Activated naive CD8-positive, alpha-beta T cell (primary cell): ENCODE measurements around the gene TNNI3K.

Experiments used
- H3K27ac Mint-ChIP-seq: one replicate; pipeline ENCODE4 v1.8.0; 2021; ENCODE audit warnings: mixed read lengths
- H3K27me3 Mint-ChIP-seq: one replicate; pipeline ENCODE4 v1.8.0; 2021; ENCODE audit warnings: mixed read lengths
- H3K36me3 Mint-ChIP-seq: one replicate; pipeline ENCODE4 v1.8.0; 2021; ENCODE audit warnings: mixed read lengths
- H3K4me1 Mint-ChIP-seq: one replicate; pipeline ENCODE4 v1.8.0; 2021; ENCODE audit warnings: low read depth, mixed read lengths
- H3K4me3 Mint-ChIP-seq: one replicate; pipeline ENCODE4 v1.8.0; 2021; ENCODE audit warnings: mild to moderate bottlenecking, mixed read lengths
- H3K9me3 Mint-ChIP-seq: one replicate; pipeline ENCODE4 v1.8.0; 2021; ENCODE audit warnings: low read depth, mixed read lengths

The TNNI3K gene

GRCh38 chr1:74427681-74428080 is 192.5 kb downstream of the TNNI3K start:
- H3K9me3 Mint-ChIP-seq = no peaks in the 10 kb centered on the region
- H3K27ac Mint-ChIP-seq = no peak overlapping the region
- H3K4me3 Mint-ChIP-seq = no peak overlapping the region
- no peaks in the 10 kb centered on the region for H3K36me3 Mint-ChIP-seq
- H3K27me3 Mint-ChIP-seq = peaks cover 6% of the 10 kb centered on the region
- no peaks in the 10 kb centered on the region for H3K4me1 Mint-ChIP-seq

- Mint-ChIP-seq H3K27ac (no peak overlapping the region), H3K9me3 (no peaks in the 10 kb centered on the region), H3K36me3 (no peaks in the 10 kb centered on the region), H3K27me3 (peaks cover 2% of the 10 kb centered on the region), H3K4me3 (no peak overlapping the region), H3K4me1 (no peaks in the 10 kb centered on the region)
These were observed 194.4 kb downstream of the TNNI3K start for GRCh38 chr1:74429580-74429979.

DNA sequence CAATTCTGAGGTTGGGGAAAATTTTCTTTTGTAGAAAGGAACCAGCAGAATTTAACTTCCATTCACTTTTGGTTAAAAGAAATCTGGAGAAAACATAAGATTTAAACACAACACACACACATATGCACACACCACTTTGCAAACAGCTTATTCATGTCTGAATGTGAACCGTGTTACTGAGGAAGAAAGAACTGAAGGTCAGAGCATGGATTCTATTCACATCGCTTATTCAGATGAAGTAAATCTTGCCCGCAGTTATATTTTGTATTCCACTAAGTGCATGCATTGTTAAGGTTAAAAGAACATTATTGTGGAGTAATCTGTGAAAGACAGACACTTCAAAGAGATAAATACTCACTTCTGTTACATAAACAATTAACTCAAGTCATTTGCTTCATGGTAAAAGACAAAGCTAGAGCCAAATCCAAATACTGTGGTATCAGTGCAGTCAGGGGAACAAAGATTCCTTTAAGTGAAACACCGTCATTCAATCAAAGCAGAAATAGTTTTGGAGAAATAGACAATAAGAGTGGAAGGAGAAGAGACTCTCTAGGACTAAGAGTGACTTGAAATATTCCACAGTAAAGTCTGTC is 195.3 kb downstream of the TNNI3K start:
- Mint-ChIP-seq H3K36me3 (no peaks in the 10 kb centered on the region), H3K4me3 (no peak overlapping the region), H3K27ac (no peak overlapping the region), H3K4me1 (no peaks in the 10 kb centered on the region), H3K9me3 (no peaks in the 10 kb centered on the region), H3K27me3 (no peaks in the 10 kb centered on the region)

DNA sequence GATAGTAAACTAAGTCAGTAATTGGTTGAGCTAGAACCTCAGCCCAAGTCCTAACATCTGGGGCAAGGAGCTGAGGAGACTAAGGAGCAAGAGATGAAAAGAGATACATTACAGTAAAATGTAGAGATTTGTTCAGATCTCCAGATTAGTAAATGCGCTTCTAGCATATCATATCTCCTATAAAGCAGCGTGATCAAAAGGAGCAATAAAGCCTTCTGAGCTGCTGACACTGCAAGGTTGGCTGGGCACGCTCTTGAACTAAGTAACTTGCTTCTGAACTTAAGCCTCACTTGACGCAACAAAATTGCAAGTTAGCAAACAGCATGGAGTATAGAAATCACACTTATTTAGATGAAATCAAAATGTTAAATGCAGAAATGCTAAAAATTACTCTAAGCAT is 196.3 kb downstream of the TNNI3K start:
- Mint-ChIP-seq H3K9me3 (no peaks in the 10 kb centered on the region), H3K4me1 (no peaks in the 10 kb centered on the region), H3K27ac (no peak overlapping the region), H3K36me3 (no peaks in the 10 kb centered on the region), H3K4me3 (no peak overlapping the region), H3K27me3 (no peaks in the 10 kb centered on the region)

- no peaks in the 10 kb centered on the region for H3K9me3 Mint-ChIP-seq
- no peak overlapping the region for H3K27ac Mint-ChIP-seq
- H3K4me1 Mint-ChIP-seq = no peaks in the 10 kb centered on the region
- H3K36me3 Mint-ChIP-seq = no peaks in the 10 kb centered on the region
- H3K27me3 Mint-ChIP-seq = no peaks in the 10 kb centered on the region
- H3K4me3 Mint-ChIP-seq = no peak overlapping the region
These were observed 197.1 kb downstream of the TNNI3K start for GRCh38 chr1:74432325-74432724.

- no peaks in the 10 kb centered on the region for H3K27me3 Mint-ChIP-seq
- no peak overlapping the region for H3K4me3 Mint-ChIP-seq
- no peak overlapping the region for H3K27ac Mint-ChIP-seq
- no peaks in the 10 kb centered on the region for H3K36me3 Mint-ChIP-seq
- H3K9me3 Mint-ChIP-seq = no peaks in the 10 kb centered on the region
- H3K4me1 Mint-ChIP-seq = no peaks in the 10 kb centered on the region
These were observed 199.1 kb downstream of the TNNI3K start for GRCh38 chr1:74434321-74434720.

- no peaks in the 10 kb centered on the region for H3K4me1 Mint-ChIP-seq
- H3K36me3 Mint-ChIP-seq = no peaks in the 10 kb centered on the region
- no peak overlapping the region for H3K27ac Mint-ChIP-seq
- no peak overlapping the region for H3K4me3 Mint-ChIP-seq
- H3K9me3 Mint-ChIP-seq = no peaks in the 10 kb centered on the region
- H3K27me3 Mint-ChIP-seq = no peaks in the 10 kb centered on the region
These were observed 200.9 kb downstream of the TNNI3K start for GRCh38 chr1:74436078-74436477.

- no peaks in the 10 kb centered on the region for H3K4me1 Mint-ChIP-seq
- H3K36me3 Mint-ChIP-seq = no peaks in the 10 kb centered on the region
- H3K27ac Mint-ChIP-seq = no peak overlapping the region
- no peak overlapping the region for H3K4me3 Mint-ChIP-seq
- no peaks in the 10 kb centered on the region for H3K27me3 Mint-ChIP-seq
- no peaks in the 10 kb centered on the region for H3K9me3 Mint-ChIP-seq
These were observed 201.8 kb downstream of the TNNI3K start for GRCh38 chr1:74437035-74437434.

DNA sequence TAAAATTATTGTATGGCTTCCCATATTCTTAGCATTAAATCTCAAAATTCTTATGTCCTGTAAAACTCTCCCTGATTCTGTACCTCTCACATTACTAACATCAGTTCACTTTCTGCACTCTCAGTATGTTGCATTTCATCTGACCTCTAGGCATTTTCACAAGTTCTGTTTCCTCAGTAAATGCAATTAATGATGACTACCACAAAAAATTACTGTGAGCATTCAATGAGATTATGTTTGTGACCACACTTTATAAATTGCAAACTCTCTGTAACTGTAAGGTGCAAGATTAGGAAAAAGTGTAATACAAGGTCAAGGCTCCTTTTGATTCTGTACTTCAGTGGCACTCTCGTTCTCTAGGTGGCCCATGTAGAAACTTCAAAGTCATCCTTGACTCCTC is 216.8 kb downstream of the TNNI3K start:
- H3K36me3 Mint-ChIP-seq = no peaks in the 10 kb centered on the region
- no peak overlapping the region for H3K27ac Mint-ChIP-seq
- peaks cover 16% of the 10 kb centered on the region for H3K9me3 Mint-ChIP-seq
- no peaks in the 10 kb centered on the region for H3K4me1 Mint-ChIP-seq
- peaks cover 3% of the 10 kb centered on the region for H3K27me3 Mint-ChIP-seq
- no peak overlapping the region for H3K4me3 Mint-ChIP-seq

GRCh38 chr1:74453277-74453676 is 218.1 kb downstream of the TNNI3K start:
- Mint-ChIP-seq H3K4me1 (no peaks in the 10 kb centered on the region), H3K4me3 (no peak overlapping the region), H3K27me3 (peaks cover 3% of the 10 kb centered on the region), H3K9me3 (peaks cover 16% of the 10 kb centered on the region), H3K36me3 (no peaks in the 10 kb centered on the region), H3K27ac (no peak overlapping the region)

DNA sequence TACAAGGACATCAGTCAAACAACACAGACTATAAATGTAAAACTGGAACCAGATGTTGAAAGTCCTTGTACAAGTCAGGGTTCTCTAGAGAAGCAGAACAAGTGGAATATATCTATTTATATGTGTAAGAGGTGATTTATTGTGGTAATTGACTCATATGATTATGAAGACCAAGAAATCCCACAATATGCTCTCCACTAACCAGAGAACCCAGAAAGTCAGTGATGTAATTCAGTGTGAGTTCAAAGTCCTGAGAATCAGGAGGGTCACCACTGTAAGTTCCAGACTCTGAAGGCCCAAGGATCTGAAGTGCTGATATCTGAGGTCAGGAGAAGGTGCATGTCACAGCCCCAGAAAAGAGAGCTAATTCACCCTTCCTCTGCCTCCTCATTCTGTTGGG is 220.2 kb downstream of the TNNI3K start:
- H3K9me3 Mint-ChIP-seq = peaks cover 12% of the 10 kb centered on the region
- H3K27me3 Mint-ChIP-seq = peaks cover 3% of the 10 kb centered on the region
- H3K36me3 Mint-ChIP-seq = no peaks in the 10 kb centered on the region
- no peaks in the 10 kb centered on the region for H3K4me1 Mint-ChIP-seq
- no peak overlapping the region for H3K4me3 Mint-ChIP-seq
- no peak overlapping the region for H3K27ac Mint-ChIP-seq

GRCh38 chr1:74457253-74457652 is 222.1 kb downstream of the TNNI3K start:
- Mint-ChIP-seq H3K36me3 (no peaks in the 10 kb centered on the region), H3K27me3 (peaks cover 3% of the 10 kb centered on the region), H3K4me3 (no peak overlapping the region), H3K27ac (no peak overlapping the region), H3K4me1 (no peaks in the 10 kb centered on the region), H3K9me3 (peaks cover 5% of the 10 kb centered on the region)

DNA sequence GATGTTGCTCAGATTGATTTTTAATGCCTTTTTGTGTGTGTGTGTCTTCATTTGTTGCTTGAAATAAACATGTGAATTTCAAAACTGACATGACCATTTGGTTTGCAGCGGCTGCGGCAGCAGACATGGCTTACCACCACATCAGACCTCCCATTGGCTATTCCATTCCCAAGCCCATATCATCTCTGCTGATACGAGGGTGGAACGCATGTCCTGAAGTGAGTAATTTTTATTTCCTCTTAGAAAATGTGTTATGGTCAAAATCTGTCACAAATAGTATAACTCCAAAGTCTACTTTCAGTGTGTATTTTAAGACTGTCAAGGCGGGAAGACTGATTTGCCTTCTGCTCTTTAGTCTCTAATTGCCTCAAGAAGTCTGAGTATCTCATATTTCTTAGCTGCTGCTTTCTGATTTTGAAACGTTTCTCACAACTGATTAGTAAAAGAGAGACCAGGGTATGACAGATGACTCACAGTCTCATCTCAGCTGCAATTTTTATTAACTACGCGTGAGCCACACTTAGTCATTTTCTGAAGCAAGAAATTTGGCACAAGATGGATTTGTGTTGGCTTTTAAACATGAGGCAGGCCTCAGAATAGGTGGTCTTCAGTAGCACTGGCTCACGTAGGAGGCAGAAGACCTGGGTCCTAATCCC is 228.3 kb downstream of the TNNI3K start:
- Mint-ChIP-seq H3K4me1 (no peaks in the 10 kb centered on the region), H3K4me3 (no peak overlapping the region), H3K9me3 (no peaks in the 10 kb centered on the region), H3K36me3 (no peaks in the 10 kb centered on the region), H3K27ac (no peak overlapping the region), H3K27me3 (no peaks in the 10 kb centered on the region)

GRCh38 chr1:74464037-74464436 is 228.8 kb downstream of the TNNI3K start:
- H3K27ac Mint-ChIP-seq = no peak overlapping the region
- no peaks in the 10 kb centered on the region for H3K9me3 Mint-ChIP-seq
- no peaks in the 10 kb centered on the region for H3K27me3 Mint-ChIP-seq
- H3K4me1 Mint-ChIP-seq = no peaks in the 10 kb centered on the region
- H3K4me3 Mint-ChIP-seq = no peak overlapping the region
- no peaks in the 10 kb centered on the region for H3K36me3 Mint-ChIP-seq

- no peaks in the 10 kb centered on the region for H3K4me1 Mint-ChIP-seq
- no peak overlapping the region for H3K27ac Mint-ChIP-seq
- H3K4me3 Mint-ChIP-seq = no peak overlapping the region
- H3K36me3 Mint-ChIP-seq = no peaks in the 10 kb centered on the region
- H3K27me3 Mint-ChIP-seq = no peaks in the 10 kb centered on the region
- no peaks in the 10 kb centered on the region for H3K9me3 Mint-ChIP-seq
These were observed 230.1 kb downstream of the TNNI3K start for GRCh38 chr1:74465193-74465681.

- Mint-ChIP-seq H3K27ac (no peak overlapping the region), H3K4me1 (no peaks in the 10 kb centered on the region), H3K36me3 (no peaks in the 10 kb centered on the region), H3K9me3 (no peaks in the 10 kb centered on the region), H3K4me3 (no peak overlapping the region), H3K27me3 (no peaks in the 10 kb centered on the region)
These were observed 232.7 kb downstream of the TNNI3K start for GRCh38 chr1:74467786-74468377.
